Ishikawa (cell line): Measurements from ENCODE around the gene KCNQ5.

Experiments used
- CREB1 ChIP-seq: IDR thresholded peaks from 2 replicates; pipeline ENCODE4 v1.6.1; 2012; ENCODE audit warnings: low read depth
- RAD21 ChIP-seq: IDR thresholded peaks from 2 replicates; pipeline ENCODE4 v1.6.1; 2012; ENCODE audit warnings: low read depth
- TAF1 ChIP-seq: IDR thresholded peaks from 2 replicates; pipeline ENCODE4 v1.6.1; 2012; ENCODE audit warnings: low read depth, mild to moderate bottlenecking
- TEAD4 ChIP-seq: IDR thresholded peaks from 2 replicates; pipeline ENCODE4 v1.6.1; 2012
- YY1 ChIP-seq: IDR thresholded peaks from 2 replicates; pipeline ENCODE4 v1.6.1; 2012; ENCODE audit warnings: low read depth

GRCh38 chr6:73032586-73032985, 410.7 kb downstream of the KCNQ5 start:
- TF ChIP-seq TEAD4 = no peak
- TF ChIP-seq CREB1 = no peak
- no peak for TF ChIP-seq TAF1
- no peak for TF ChIP-seq RAD21
- no peak for TF ChIP-seq YY1
